Measurements from ENCODE around the gene ZFP36L2. TPM values are rescaled to one million over a fixed set of nuclear protein-coding genes. Genes with fewer than 3 reads are reported as not detected.

ZFP36L2 gene
- total and polyA plus RNA-seq, 10 of the 15 experiments (the other 5 are each of a cell fraction or from before 2014, with no cell fraction given), result 4.3 to 64.9 (median 19.5) TPM

DNA sequence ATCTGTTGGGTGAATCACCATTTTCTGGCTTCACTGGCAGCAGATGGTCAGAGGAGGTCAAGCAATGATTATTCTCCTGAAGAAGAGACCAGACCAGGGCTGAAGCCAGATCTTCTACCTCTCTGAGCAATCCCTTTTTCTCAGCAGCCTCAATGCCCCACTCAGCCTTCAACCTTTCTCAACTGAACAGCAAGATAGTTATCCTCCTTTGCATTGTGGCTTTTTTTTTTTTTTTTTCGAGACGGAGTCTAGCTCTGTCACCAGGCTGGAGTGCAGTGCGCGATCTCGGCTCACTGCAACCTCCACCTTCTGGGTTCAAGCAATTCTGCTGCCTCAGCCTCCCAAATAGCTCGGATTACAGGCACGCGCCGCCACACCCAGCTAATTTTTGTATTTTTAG, 50.5 kb downstream of the ZFP36L2 start:
- no peak for ATAC-seq
- Histone ChIP-seq H3K9me3 (replicated peaks; ENCODE audit: control insufficient read depth, insufficient read depth, low read length) (no peaks in the 10 kb centered on the region), H3K4me3 (no peak overlapping the region), H3K9ac (ENCODE audit: control insufficient read depth, insufficient read depth, low read length) (no peak overlapping the region), H3K4me1 (ENCODE audit: control insufficient read depth, insufficient read depth, low read length) (peaks cover 19% of the 10 kb centered on the region), H3K27ac (ENCODE audit: control insufficient read depth, insufficient read depth) (no peak overlapping the region), H2AFZ (ENCODE audit: control insufficient read depth, low read depth, low read length) (no peak overlapping the region), H4K20me1 (ENCODE audit: control insufficient read depth, insufficient read depth) (no peaks in the 10 kb centered on the region), H3K27me3 (replicated peaks in 1 of 2; ENCODE audit: control insufficient read depth in 2 of 2, insufficient read depth in 2 of 2, low read length in 1 of 2) (no peaks in the 10 kb centered on the region; a peak in 1 of 4 replicates), H3K4me2 (ENCODE audit: control insufficient read depth, insufficient read depth) (no peak overlapping the region), H3K79me2 (ENCODE audit: control insufficient read depth, insufficient read depth, low read length) (no peaks in the 10 kb centered on the region), H3K36me3 (ENCODE audit: control insufficient read depth in 2 of 2, insufficient read depth in 2 of 2, low read length in 1 of 2) (no peaks in the 10 kb centered on the region)
- ChIA-PET POLR2A (interaction anchor here (0.6 to 2.5 kb wide), 6 partner anchors 10 to 59 kb away, joined by 4 to 23 read pairs (median 8); partner anchors contain the start of gene ZFP36L2), CTCF (interaction anchor here (2.7 to 8.6 kb wide), 2 partner anchors 45 to 52 kb away, joined by 15 to 103 read pairs; partner anchors contain the start of gene ZFP36L2), RAD21 (ENCODE audit: unreplicated experiment) (interaction anchor here (0.7 to 3.7 kb wide), 5 partner anchors 18 to 306 kb away, joined by 3 to 66 read pairs (median 41); partner anchors contain the start of gene ZFP36L2), SMC1A (ENCODE audit: uncharacterized antibody, unreplicated experiment) (interaction anchor here (1.1 to 10.8 kb wide), 7 partner anchors 18 to 53 kb away, joined by 3 to 147 read pairs (median 5); no protein-coding TSS in a partner anchor)
- in situ Hi-C loops (cut with MboI) (no loop called here), intact Hi-C loops (cut with micrococcal nuclease; ENCODE audit: unreplicated experiment) (loop anchor here (2.0 kb wide), 1 partner anchor 53 kb away; no protein-coding TSS in a partner anchor)
- no peak for DNase-seq (ENCODE audit: low read depth, low spot score)
- 91% methylated on average over 7 of the region's 9 CpGs for WGBS (ENCODE audit: insufficient coverage, insufficient replicate concordance, low lambda C conversion rate, missing lambda C conversion rate)
- no TSS peak for BruUV-seq (replicated peaks)
- FAIRE-seq, result no peak
- TF ChIP-seq, protein P1, sequence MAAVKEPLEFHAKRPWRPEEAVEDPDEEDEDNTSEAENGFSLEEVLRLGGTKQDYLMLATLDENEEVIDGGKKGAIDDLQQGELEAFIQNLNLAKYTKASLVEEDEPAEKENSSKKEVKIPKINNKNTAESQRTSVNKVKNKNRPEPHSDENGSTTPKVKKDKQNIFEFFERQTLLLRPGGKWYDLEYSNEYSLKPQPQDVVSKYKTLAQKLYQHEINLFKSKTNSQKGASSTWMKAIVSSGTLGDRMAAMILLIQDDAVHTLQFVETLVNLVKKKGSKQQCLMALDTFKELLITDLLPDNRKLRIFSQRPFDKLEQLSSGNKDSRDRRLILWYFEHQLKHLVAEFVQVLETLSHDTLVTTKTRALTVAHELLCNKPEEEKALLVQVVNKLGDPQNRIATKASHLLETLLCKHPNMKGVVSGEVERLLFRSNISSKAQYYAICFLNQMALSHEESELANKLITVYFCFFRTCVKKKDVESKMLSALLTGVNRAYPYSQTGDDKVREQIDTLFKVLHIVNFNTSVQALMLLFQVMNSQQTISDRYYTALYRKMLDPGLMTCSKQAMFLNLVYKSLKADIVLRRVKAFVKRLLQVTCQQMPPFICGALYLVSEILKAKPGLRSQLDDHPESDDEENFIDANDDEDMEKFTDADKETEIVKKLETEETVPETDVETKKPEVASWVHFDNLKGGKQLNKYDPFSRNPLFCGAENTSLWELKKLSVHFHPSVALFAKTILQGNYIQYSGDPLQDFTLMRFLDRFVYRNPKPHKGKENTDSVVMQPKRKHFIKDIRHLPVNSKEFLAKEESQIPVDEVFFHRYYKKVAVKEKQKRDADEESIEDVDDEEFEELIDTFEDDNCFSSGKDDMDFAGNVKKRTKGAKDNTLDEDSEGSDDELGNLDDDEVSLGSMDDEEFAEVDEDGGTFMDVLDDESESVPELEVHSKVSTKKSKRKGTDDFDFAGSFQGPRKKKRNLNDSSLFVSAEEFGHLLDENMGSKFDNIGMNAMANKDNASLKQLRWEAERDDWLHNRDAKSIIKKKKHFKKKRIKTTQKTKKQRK (IDR thresholded peaks at IDR 0.05; ENCODE audit: low read depth, low read length), result no peak
- TF ChIP-seq IRF3 (IDR thresholded peaks at IDR 0.05) (no peak), E2F4 (IDR thresholded peaks at IDR 0.05; ENCODE audit: low read depth, low read length) (no peak), TCF7 (IDR thresholded peaks at IDR 0.05; ENCODE audit: borderline replicate concordance) (no peak), PBX3 (IDR thresholded peaks at IDR 0.05; ENCODE audit: insufficient replicate concordance, low read depth, low read length) (no peak), JUND (IDR thresholded peaks at IDR 0.05; ENCODE audit: low read depth, low read length) (no peak), ZNF274 (IDR thresholded peaks at IDR 0.05; ENCODE audit: insufficient read depth, insufficient read length) (no peak), SMARCA5 (IDR thresholded peaks at IDR 0.05) (no peak), E4F1 (IDR thresholded peaks at IDR 0.05; ENCODE audit: borderline replicate concordance, partially characterized antibody) (no peak)
- TF ChIP-seq, protein P2, sequence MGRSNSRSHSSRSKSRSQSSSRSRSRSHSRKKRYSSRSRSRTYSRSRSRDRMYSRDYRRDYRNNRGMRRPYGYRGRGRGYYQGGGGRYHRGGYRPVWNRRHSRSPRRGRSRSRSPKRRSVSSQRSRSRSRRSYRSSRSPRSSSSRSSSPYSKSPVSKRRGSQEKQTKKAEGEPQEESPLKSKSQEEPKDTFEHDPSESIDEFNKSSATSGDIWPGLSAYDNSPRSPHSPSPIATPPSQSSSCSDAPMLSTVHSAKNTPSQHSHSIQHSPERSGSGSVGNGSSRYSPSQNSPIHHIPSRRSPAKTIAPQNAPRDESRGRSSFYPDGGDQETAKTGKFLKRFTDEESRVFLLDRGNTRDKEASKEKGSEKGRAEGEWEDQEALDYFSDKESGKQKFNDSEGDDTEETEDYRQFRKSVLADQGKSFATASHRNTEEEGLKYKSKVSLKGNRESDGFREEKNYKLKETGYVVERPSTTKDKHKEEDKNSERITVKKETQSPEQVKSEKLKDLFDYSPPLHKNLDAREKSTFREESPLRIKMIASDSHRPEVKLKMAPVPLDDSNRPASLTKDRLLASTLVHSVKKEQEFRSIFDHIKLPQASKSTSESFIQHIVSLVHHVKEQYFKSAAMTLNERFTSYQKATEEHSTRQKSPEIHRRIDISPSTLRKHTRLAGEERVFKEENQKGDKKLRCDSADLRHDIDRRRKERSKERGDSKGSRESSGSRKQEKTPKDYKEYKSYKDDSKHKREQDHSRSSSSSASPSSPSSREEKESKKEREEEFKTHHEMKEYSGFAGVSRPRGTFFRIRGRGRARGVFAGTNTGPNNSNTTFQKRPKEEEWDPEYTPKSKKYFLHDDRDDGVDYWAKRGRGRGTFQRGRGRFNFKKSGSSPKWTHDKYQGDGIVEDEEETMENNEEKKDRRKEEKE (IDR thresholded peaks at IDR 0.05), result no peak
